ENCODE measurements around the gene NEIL3. TPM values are rescaled to one million over a fixed set of nuclear protein-coding genes. Genes with fewer than 3 reads are reported as not detected.

The NEIL3 gene
- total and polyA plus RNA-seq, 10 donors, result 0.30 to 3.3 (median 1.8) TPM

- no peaks in the 10 kb centered on the region for H3K36me3 ChIP-seq
- H3K27ac ChIP-seq, result no peak overlapping the region
- TF ChIP-seq POLR2A (IDR thresholded peaks at IDR 0.05) (no peak), CTCF (IDR thresholded peaks at IDR 0.05 in 8 of 11, conservative IDR thresholded peaks at IDR 0.05 in 3 of 11) (no peak), POLR2AphosphoS5 (IDR thresholded peaks at IDR 0.05) (no peak)
- 72 to 86% (median 82%) methylated on average over 3 of the region's 3 CpGs for WGBS, 5 donors
- intact Hi-C loops (cut with DNase I; ENCODE audit: low total_unique reads), result no loop called here
- peaks cover 0 to 9% (median 0%) of the 10 kb centered on the region in 6 donors for H3K4me1 ChIP-seq
- H3K4me3 ChIP-seq, result no peak overlapping the region
- no peaks in the 10 kb centered on the region for H3K27me3 ChIP-seq (replicated peaks in 1 of 7)
- DNase-seq, result no peak
- no peaks in the 10 kb centered on the region for H3K9me3 ChIP-seq
These were observed 94.7 kb downstream of the NEIL3 start for GRCh38 chr4:177404342-177404741.

DNA sequence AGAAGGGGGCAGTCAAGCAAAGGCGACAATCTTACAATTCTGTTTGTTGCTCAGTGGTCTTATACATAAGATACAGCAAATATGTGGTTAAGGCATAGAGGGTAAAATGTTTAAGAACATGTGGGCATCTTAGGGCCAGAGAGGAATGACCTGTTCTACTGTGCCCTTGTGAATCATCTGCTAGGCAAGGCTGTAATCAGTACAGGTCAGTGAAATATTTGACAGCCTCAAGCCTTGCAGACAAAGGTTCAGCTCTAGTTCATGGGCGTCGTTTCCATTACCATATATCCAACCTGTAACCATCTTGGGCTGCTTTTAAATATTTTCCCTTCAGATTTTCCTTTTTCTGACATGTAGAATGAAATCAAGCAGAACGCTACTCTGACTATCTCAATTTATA, 95.3 kb downstream of the NEIL3 start:
- Histone ChIP-seq H3K36me3 (no peaks in the 10 kb centered on the region), H3K4me3 (no peak overlapping the region), H3K27ac (no peak overlapping the region), H3K27me3 (replicated peaks in 1 of 7) (no peaks in the 10 kb centered on the region), H3K9me3 (no peaks in the 10 kb centered on the region), H3K4me1 (peaks cover 0 to 9% (median 0%) of the 10 kb centered on the region in 6 donors)
- 82 to 90% (median 89%) methylated on average over 4 of the region's 4 CpGs for WGBS, 5 donors
- no peak for DNase-seq
- TF ChIP-seq POLR2AphosphoS5 (IDR thresholded peaks at IDR 0.05) (no peak), POLR2A (IDR thresholded peaks at IDR 0.05) (no peak), CTCF (IDR thresholded peaks at IDR 0.05 in 8 of 11, conservative IDR thresholded peaks at IDR 0.05 in 3 of 11) (no peak)
- intact Hi-C loops (cut with DNase I; ENCODE audit: low total_unique reads), result no loop called here

- peaks cover 0 to 5% (median 0%) of the 10 kb centered on the region in 6 donors for H3K4me1 ChIP-seq
- no peak for DNase-seq
- H3K27me3 ChIP-seq (replicated peaks in 1 of 7), result no peaks in the 10 kb centered on the region
- WGBS, 5 donors, result 53 to 73% (median 70%) methylated on average over 2 of the region's 2 CpGs
- H3K36me3 ChIP-seq, result no peaks in the 10 kb centered on the region
- no peak overlapping the region for H3K27ac ChIP-seq
- intact Hi-C loops (cut with DNase I; ENCODE audit: low total_unique reads), result no loop called here
- no peak overlapping the region for H3K4me3 ChIP-seq
- H3K9me3 ChIP-seq, result no peaks in the 10 kb centered on the region
- TF ChIP-seq POLR2AphosphoS5 (IDR thresholded peaks at IDR 0.05) (no peak), CTCF (IDR thresholded peaks at IDR 0.05 in 8 of 11, conservative IDR thresholded peaks at IDR 0.05 in 3 of 11) (no peak), POLR2A (IDR thresholded peaks at IDR 0.05) (no peak)
These were observed 95.8 kb downstream of the NEIL3 start for GRCh38 chr4:177405508-177405907.

DNA sequence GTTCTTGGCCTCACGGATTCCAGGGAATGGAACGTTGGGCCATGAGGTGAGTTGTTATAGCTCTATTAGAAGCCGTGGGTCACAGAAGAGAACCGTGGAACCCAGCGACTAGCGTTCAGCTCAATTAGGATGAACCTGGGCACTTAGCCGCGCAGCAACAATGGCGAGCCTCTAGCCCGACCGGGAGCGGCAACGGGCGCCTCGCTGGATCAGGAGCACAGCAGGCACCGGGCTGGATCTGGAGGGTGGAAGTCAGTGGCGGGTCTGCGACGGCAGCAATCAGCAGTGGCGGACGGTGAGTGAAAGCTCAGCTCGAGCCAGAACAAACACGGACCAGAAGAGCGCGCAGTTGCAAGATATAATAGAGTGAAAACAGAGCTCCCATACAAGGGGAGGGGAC, 98.3 kb downstream of the NEIL3 start:
- WGBS, 5 donors, result 88 to 97% (median 95%) methylated on average over 25 of the region's 25 CpGs
- H3K4me3 ChIP-seq, result no peak overlapping the region
- H3K36me3 ChIP-seq, result no peaks in the 10 kb centered on the region
- intact Hi-C loops (cut with DNase I; ENCODE audit: low total_unique reads), result no loop called here
- no peaks in the 10 kb centered on the region for H3K27me3 ChIP-seq (replicated peaks in 1 of 7)
- H3K4me1 ChIP-seq, result no peaks in the 10 kb centered on the region
- no peak overlapping the region for H3K27ac ChIP-seq
- DNase-seq, result no peak
- TF ChIP-seq POLR2A (IDR thresholded peaks at IDR 0.05) (no peak), POLR2AphosphoS5 (IDR thresholded peaks at IDR 0.05) (no peak)
- no peaks in the 10 kb centered on the region for H3K9me3 ChIP-seq

DNA sequence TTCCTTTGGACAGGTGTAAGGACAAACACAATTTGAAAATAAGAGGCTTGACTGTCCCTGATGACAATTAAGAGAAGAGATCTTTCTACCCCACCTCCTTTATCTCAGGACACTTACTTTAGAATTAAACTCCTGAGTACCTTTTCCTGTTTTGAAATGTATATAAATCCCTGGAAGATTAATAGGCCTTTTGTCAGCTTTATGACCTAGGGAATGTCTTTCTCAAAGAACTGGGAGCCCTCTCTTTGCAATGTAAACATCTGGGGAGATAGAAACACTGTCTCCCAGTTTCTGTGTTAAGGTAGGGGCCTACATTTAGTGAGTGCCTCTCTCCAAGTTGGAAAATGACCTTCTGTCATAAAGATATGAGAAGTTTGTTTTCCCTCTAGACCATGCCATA, 100.9 kb downstream of the NEIL3 start:
- Histone ChIP-seq H3K9me3 (no peaks in the 10 kb centered on the region), H3K4me1 (no peaks in the 10 kb centered on the region), H3K36me3 (no peaks in the 10 kb centered on the region), H3K27me3 (replicated peaks in 1 of 7) (no peaks in the 10 kb centered on the region), H3K4me3 (no peak overlapping the region), H3K27ac (no peak overlapping the region)
- TF ChIP-seq POLR2AphosphoS5 (IDR thresholded peaks at IDR 0.05) (no peak), POLR2A (IDR thresholded peaks at IDR 0.05) (no peak), CTCF (IDR thresholded peaks at IDR 0.05 in 8 of 11, conservative IDR thresholded peaks at IDR 0.05 in 3 of 11) (no peak)
- no peak for DNase-seq
- intact Hi-C loops (cut with DNase I; ENCODE audit: low total_unique reads), result no loop called here
